Measurements from ENCODE around the gene TMPRSS11B. TPM values are rescaled to one million over a fixed set of nuclear protein-coding genes. Genes with fewer than 3 reads are reported as not detected.

TMPRSS11B gene
- total and polyA plus RNA-seq, 2 of the 13 experiments (the other 11 are each of a cell fraction or from before 2014, with no cell fraction given) = not detected

- Histone ChIP-seq H3K36me3 (replicated peaks in 1 of 2; ENCODE audit: control insufficient read depth in 1 of 2, insufficient read depth in 2 of 2, low read length in 2 of 2) (no peaks in the 10 kb centered on the region), H3K4me3 (replicated peaks in 1 of 3; ENCODE audit: insufficient read depth in 1 of 3, low read depth in 2 of 3, low read length in 3 of 3) (no peak overlapping the region), H2AFZ (ENCODE audit: low read length) (no peak overlapping the region), H3K4me2 (ENCODE audit: low read depth, low read length) (no peak overlapping the region), H3K79me2 (ENCODE audit: insufficient read depth, low read length) (no peaks in the 10 kb centered on the region), H4K20me1 (ENCODE audit: insufficient read depth, low read length) (no peaks in the 10 kb centered on the region), H3K27me3 (ENCODE audit: control insufficient read depth in 1 of 2, insufficient read depth in 2 of 2, low read length in 2 of 2) (no peaks in the 10 kb centered on the region), H3K27ac (ENCODE audit: extremely low read length, insufficient read depth, low read length) (no peak overlapping the region), H3K9me3 (ENCODE audit: low read length) (no peaks in the 10 kb centered on the region), H3K4me1 (ENCODE audit: insufficient read depth, low read length) (no peaks in the 10 kb centered on the region), H3K9ac (ENCODE audit: insufficient read depth, low read depth, low read length) (no peak overlapping the region)
- intact Hi-C loops (cut with micrococcal nuclease; ENCODE audit: unreplicated experiment) = no loop called here
- POLR2A ChIA-PET = no interaction called here
- DNase-seq (ENCODE audit: low spot score) (no peak), FAIRE-seq (no peak), ATAC-seq (no peak)
- CTCF ChIA-PET (ENCODE audit: low intra/inter-chr PET ratio, low total read pairs) = no interaction called here
- no TSS peak for BruUV-seq (replicated peaks)
- in situ Hi-C loops (cut with HindIII; ENCODE audit: extremely low pct_ligation_motif_present, low pct_unique_long_range_greater_than_20kb) = no loop called here
- TF ChIP-seq KLF11 (CRISPR knock-in tag; IDR thresholded peaks at IDR 0.05) (no peak), MBNL3 (CRISPR knock-in tag; conservative IDR thresholded peaks at IDR 0.05) (no peak), ZNF331 (CRISPR knock-in tag; IDR thresholded peaks at IDR 0.05) (no peak), ZNF607 (CRISPR knock-in tag; IDR thresholded peaks at IDR 0.05; ENCODE audit: borderline replicate concordance) (no peak), NFATC3 (CRISPR knock-in tag; IDR thresholded peaks at IDR 0.05) (no peak), ZNF839 (CRISPR knock-in tag; IDR thresholded peaks at IDR 0.05; ENCODE audit: borderline replicate concordance) (no peak), SIX4 (CRISPR knock-in tag; IDR thresholded peaks at IDR 0.05) (no peak), SETDB1 (CRISPR knock-in tag; IDR thresholded peaks at IDR 0.05; ENCODE audit: borderline replicate concordance) (no peak), ATF3 (CRISPR knock-in tag; IDR thresholded peaks at IDR 0.05) (no peak), SALL2 (CRISPR knock-in tag; IDR thresholded peaks at IDR 0.05) (no peak), ZNF776 (CRISPR knock-in tag; IDR thresholded peaks at IDR 0.05) (no peak), PPARG (CRISPR knock-in tag; conservative IDR thresholded peaks at IDR 0.05) (no peak), KLF15 (CRISPR knock-in tag; IDR thresholded peaks at IDR 0.05; ENCODE audit: borderline replicate concordance) (no peak), ZFP36 (IDR thresholded peaks at IDR 0.05; ENCODE audit: borderline replicate concordance, low read depth, low read length, partially characterized antibody) (no peak), SP1 (IDR thresholded peaks at IDR 0.05) (no peak), SP1 (CRISPR knock-in tag; IDR thresholded peaks at IDR 0.05) (no peak)
- TF ChIP-seq, protein P1, sequence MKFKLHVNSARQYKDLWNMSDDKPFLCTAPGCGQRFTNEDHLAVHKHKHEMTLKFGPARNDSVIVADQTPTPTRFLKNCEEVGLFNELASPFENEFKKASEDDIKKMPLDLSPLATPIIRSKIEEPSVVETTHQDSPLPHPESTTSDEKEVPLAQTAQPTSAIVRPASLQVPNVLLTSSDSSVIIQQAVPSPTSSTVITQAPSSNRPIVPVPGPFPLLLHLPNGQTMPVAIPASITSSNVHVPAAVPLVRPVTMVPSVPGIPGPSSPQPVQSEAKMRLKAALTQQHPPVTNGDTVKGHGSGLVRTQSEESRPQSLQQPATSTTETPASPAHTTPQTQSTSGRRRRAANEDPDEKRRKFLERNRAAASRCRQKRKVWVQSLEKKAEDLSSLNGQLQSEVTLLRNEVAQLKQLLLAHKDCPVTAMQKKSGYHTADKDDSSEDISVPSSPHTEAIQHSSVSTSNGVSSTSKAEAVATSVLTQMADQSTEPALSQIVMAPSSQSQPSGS (CRISPR knock-in tag; IDR thresholded peaks at IDR 0.05) = no peak
- TF ChIP-seq, protein P2, sequence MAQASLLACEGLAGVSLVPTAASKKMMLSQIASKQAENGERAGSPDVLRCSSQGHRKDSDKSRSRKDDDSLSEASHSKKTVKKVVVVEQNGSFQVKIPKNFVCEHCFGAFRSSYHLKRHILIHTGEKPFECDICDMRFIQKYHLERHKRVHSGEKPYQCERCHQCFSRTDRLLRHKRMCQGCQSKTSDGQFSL (CRISPR knock-in tag; IDR thresholded peaks at IDR 0.05) = no peak
- TF ChIP-seq, protein P3, sequence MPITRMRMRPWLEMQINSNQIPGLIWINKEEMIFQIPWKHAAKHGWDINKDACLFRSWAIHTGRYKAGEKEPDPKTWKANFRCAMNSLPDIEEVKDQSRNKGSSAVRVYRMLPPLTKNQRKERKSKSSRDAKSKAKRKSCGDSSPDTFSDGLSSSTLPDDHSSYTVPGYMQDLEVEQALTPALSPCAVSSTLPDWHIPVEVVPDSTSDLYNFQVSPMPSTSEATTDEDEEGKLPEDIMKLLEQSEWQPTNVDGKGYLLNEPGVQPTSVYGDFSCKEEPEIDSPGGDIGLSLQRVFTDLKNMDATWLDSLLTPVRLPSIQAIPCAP (CRISPR knock-in tag; IDR thresholded peaks at IDR 0.05; ENCODE audit: low read depth) = no peak
- TF ChIP-seq, protein P4, sequence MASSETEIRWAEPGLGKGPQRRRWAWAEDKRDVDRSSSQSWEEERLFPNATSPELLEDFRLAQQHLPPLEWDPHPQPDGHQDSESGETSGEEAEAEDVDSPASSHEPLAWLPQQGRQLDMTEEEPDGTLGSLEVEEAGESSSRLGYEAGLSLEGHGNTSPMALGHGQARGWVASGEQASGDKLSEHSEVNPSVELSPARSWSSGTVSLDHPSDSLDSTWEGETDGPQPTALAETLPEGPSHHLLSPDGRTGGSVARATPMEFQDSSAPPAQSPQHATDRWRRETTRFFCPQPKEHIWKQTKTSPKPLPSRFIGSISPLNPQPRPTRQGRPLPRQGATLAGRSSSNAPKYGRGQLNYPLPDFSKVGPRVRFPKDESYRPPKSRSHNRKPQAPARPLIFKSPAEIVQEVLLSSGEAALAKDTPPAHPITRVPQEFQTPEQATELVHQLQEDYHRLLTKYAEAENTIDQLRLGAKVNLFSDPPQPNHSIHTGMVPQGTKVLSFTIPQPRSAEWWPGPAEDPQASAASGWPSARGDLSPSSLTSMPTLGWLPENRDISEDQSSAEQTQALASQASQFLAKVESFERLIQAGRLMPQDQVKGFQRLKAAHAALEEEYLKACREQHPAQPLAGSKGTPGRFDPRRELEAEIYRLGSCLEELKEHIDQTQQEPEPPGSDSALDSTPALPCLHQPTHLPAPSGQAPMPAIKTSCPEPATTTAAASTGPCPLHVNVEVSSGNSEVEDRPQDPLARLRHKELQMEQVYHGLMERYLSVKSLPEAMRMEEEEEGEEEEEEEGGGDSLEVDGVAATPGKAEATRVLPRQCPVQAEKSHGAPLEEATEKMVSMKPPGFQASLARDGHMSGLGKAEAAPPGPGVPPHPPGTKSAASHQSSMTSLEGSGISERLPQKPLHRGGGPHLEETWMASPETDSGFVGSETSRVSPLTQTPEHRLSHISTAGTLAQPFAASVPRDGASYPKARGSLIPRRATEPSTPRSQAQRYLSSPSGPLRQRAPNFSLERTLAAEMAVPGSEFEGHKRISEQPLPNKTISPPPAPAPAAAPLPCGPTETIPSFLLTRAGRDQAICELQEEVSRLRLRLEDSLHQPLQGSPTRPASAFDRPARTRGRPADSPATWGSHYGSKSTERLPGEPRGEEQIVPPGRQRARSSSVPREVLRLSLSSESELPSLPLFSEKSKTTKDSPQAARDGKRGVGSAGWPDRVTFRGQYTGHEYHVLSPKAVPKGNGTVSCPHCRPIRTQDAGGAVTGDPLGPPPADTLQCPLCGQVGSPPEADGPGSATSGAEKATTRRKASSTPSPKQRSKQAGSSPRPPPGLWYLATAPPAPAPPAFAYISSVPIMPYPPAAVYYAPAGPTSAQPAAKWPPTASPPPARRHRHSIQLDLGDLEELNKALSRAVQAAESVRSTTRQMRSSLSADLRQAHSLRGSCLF (CRISPR knock-in tag; IDR thresholded peaks at IDR 0.05; ENCODE audit: borderline replicate concordance) = no peak
Observed at GRCh38 chr4:68184923-68185322, 60.6 kb downstream of the TMPRSS11B start.
